ENCODE results near the gene TBC1D1. TPM values are rescaled to one million over a fixed set of nuclear protein-coding genes. Genes with fewer than 3 reads are reported as not detected.
A peak's percentile ranks its signal among the peaks of the same experiment; 100 is the strongest.

The TBC1D1 gene
- total RNA-seq, 4 donors from 2014 or later, result 111 to 176 (median 142) TPM

DNA sequence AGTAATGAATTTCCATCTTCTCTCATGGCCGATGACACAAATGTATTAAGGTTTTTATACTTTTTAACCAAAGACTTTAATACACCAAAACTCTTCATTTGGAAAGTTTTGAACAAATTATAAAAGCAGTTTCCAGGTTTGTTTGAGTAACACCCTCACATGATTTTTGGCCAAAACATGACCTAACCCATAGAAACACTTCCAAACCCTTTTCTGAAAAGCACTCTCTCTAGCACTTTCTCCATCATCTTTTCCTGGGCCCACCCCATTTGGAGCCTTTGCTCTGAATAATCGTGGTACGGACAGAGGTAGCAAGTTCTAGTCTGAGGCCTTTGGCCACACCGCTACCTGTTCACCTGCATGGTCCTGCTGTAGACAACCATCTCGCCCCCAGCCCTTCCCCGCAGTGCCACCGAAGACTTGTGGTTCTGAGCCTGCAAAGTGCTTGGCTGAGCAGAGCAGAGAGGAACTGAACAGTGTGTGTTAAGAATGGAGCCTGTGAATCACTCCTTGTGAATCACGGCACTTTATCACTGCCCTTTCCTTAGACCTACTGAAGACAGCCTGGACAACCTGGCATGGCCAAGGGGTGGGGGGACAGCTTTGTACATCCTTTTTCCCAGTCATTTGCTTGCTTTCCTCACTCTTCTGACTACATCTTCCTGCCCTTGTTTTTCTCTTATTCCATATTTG is 251.1 kb downstream of the TBC1D1 start:
- no peak for DNase-seq
- in situ Hi-C loops (cut with MboI; ENCODE audit: low sequenced_read_pairs in 4 of 4), result no loop called here
- intact Hi-C loops (cut with DNase I; ENCODE audit: low total_unique reads), result no loop called here

DNA sequence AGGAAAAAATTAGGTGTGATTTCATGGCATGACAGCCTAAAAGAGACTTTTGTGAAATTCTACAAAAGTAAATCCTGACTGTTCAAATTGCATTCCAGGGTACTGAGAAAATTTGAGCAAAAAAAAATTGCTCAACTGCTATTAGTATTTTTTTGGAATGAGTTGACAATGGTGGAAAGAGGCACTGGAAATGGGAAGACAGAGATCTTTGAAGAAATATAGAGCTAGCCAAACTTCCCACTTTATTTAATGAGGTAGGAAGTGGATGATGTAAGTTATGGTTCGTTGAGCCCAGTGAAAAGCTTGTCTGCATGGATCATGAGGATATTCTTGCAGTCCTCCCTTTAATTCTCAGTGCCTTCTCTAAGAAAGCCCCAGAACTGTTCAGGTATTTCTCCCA is 253.1 kb downstream of the TBC1D1 start:
- no peaks in the 10 kb centered on the region for H3K4me1 ChIP-seq
- intact Hi-C loops (cut with DNase I; ENCODE audit: low total_unique reads), result no loop called here
- H3K36me3 ChIP-seq, result peaks cover 0 to 19% of the 10 kb centered on the region in 2 donors
- H3K27me3 ChIP-seq, result no peaks in the 10 kb centered on the region
- H3K4me3 ChIP-seq, result no peak overlapping the region
- no peak overlapping the region for H3K27ac ChIP-seq
- no peak for DNase-seq
- no peak for ATAC-seq
- no peak for TF ChIP-seq POLR2A (IDR thresholded peaks at IDR 0.05)
- TF ChIP-seq, protein P1, sequence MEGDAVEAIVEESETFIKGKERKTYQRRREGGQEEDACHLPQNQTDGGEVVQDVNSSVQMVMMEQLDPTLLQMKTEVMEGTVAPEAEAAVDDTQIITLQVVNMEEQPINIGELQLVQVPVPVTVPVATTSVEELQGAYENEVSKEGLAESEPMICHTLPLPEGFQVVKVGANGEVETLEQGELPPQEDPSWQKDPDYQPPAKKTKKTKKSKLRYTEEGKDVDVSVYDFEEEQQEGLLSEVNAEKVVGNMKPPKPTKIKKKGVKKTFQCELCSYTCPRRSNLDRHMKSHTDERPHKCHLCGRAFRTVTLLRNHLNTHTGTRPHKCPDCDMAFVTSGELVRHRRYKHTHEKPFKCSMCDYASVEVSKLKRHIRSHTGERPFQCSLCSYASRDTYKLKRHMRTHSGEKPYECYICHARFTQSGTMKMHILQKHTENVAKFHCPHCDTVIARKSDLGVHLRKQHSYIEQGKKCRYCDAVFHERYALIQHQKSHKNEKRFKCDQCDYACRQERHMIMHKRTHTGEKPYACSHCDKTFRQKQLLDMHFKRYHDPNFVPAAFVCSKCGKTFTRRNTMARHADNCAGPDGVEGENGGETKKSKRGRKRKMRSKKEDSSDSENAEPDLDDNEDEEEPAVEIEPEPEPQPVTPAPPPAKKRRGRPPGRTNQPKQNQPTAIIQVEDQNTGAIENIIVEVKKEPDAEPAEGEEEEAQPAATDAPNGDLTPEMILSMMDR (IDR thresholded peaks at IDR 0.05 in 4 of 5, conservative IDR thresholded peaks at IDR 0.05 in 1 of 5), result no peak
- H3K9me3 ChIP-seq, result no peaks in the 10 kb centered on the region
- in situ Hi-C loops (cut with MboI; ENCODE audit: low sequenced_read_pairs in 4 of 4), result no loop called here

More for the DNA sequence above, 251.1 kb downstream of the TBC1D1 start:
- ATAC-seq, result peak; percentile 11 to 21
- H3K27ac ChIP-seq, result no peak overlapping the region
- no peaks in the 10 kb centered on the region for H3K4me1 ChIP-seq
- TF ChIP-seq POLR2A (IDR thresholded peaks at IDR 0.05), result no peak
- TF ChIP-seq, protein P1 (IDR thresholded peaks at IDR 0.05 in 4 of 5, conservative IDR thresholded peaks at IDR 0.05 in 1 of 5), result no peak
- peaks cover 0 to 40% of the 10 kb centered on the region in 2 donors for H3K36me3 ChIP-seq
- no peaks in the 10 kb centered on the region for H3K27me3 ChIP-seq
- H3K9me3 ChIP-seq, result no peaks in the 10 kb centered on the region
- no peak overlapping the region for H3K4me3 ChIP-seq

DNA sequence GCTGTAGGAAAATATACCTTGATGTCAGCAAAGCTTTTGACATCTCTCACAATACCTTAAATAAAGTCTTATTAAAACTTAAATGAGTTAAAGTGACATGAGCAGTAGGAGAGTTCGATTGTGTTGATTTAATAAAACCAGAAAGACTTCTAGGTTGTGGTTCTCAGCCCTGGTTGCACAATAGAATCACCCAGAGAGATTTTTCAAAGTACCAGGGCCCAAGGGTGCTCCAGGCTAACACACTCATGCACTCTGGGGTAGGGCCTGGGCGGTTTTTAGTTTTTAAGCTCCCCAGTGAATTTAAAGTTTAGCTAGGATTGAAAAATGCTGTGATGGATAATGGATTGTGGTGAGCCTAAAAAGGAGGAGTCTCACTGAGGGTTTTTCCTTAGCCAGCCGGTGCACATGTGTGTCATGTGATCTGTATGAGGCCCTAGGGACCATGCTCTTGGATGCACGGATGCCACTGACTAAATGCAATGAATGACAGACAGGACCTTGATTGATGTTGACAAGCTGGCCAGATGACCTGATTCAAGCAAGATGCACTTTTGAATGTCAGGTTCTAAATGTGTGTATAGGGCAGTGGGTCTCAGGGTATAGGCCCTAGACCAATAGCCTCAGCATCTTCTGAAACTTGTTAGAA is 254.3 kb downstream of the TBC1D1 start:
- intact Hi-C loops (cut with DNase I; ENCODE audit: low total_unique reads), result no loop called here
- H3K36me3 ChIP-seq, result peaks cover 0 to 8% of the 10 kb centered on the region in 2 donors
- TF ChIP-seq, protein P1 (IDR thresholded peaks at IDR 0.05 in 4 of 5, conservative IDR thresholded peaks at IDR 0.05 in 1 of 5), result no peak
- TF ChIP-seq POLR2A (IDR thresholded peaks at IDR 0.05), result no peak
- no peaks in the 10 kb centered on the region for H3K27me3 ChIP-seq
- in situ Hi-C loops (cut with MboI; ENCODE audit: low sequenced_read_pairs in 4 of 4), result no loop called here
- ATAC-seq, result no peak
- no peaks in the 10 kb centered on the region for H3K9me3 ChIP-seq
- no peaks in the 10 kb centered on the region for H3K4me1 ChIP-seq
- H3K4me3 ChIP-seq, result no peak overlapping the region
- no peak for DNase-seq
- H3K27ac ChIP-seq, result no peak overlapping the region

DNA sequence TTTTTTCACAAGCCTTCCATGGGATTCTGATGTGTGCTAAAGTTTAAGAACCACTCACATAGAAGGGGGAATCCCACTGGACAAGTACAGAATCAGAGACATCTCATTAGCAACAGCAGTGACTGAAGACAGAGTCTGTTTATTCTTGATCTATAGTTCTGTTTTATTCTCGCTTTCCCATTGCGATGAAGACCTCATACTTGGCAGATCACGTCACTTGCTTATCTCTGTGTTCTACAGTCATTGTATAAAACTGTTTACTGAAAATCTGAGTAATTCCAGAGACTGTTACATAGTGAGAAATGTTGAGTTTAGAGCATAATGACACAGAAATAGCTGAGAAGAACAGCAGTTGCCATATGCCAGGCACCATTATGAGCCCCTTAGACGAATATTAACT is 254.9 kb downstream of the TBC1D1 start:
- in situ Hi-C loops (cut with MboI; ENCODE audit: low sequenced_read_pairs in 4 of 4), result no loop called here

More for the DNA sequence above, 254.9 kb downstream of the TBC1D1 start:
- no peaks in the 10 kb centered on the region for H3K27me3 ChIP-seq
- intact Hi-C loops (cut with DNase I; ENCODE audit: low total_unique reads), result no loop called here
- ATAC-seq (no peak), DNase-seq (no peak)
- peaks cover 0 to 2% of the 10 kb centered on the region in 2 donors for H3K36me3 ChIP-seq
- no peaks in the 10 kb centered on the region for H3K4me1 ChIP-seq
- no peak overlapping the region for H3K27ac ChIP-seq
- TF ChIP-seq POLR2A (IDR thresholded peaks at IDR 0.05), result no peak
- TF ChIP-seq, protein P1 (IDR thresholded peaks at IDR 0.05 in 4 of 5, conservative IDR thresholded peaks at IDR 0.05 in 1 of 5), result no peak
- H3K9me3 ChIP-seq, result no peaks in the 10 kb centered on the region
- no peak overlapping the region for H3K4me3 ChIP-seq
